Thyroid gland (tissue), 4 donors: ENCODE data around the gene PYGM.

Experiments
- POLR2A ChIP-seq, 2 donors: fragments of 450-650 bp; IDR thresholded peaks; one replicate each; pipeline ENCODE4 v1.6.1; 2017; ENCODE audit warnings: antibody characterized with exemption in 2 of 2, mild to moderate bottlenecking in 2 of 2, moderate library complexity in 1 of 2
- TF ChIP-seq, protein P1 (sequence below), 6 experiments: fragments of 200-600 bp in 3 of 6; fragments of 450-650 bp in 3 of 6; sonication (generic) in 3 of 6; IDR thresholded peaks; one replicate each; pipeline ENCODE4 v1.5.1; 2016 to 2019; ENCODE audit warnings: antibody characterized with exemption in 6 of 6, mild to moderate bottlenecking in 2 of 6, inconsistent platforms in 1 of 6, moderate library complexity in 1 of 6

DNA sequence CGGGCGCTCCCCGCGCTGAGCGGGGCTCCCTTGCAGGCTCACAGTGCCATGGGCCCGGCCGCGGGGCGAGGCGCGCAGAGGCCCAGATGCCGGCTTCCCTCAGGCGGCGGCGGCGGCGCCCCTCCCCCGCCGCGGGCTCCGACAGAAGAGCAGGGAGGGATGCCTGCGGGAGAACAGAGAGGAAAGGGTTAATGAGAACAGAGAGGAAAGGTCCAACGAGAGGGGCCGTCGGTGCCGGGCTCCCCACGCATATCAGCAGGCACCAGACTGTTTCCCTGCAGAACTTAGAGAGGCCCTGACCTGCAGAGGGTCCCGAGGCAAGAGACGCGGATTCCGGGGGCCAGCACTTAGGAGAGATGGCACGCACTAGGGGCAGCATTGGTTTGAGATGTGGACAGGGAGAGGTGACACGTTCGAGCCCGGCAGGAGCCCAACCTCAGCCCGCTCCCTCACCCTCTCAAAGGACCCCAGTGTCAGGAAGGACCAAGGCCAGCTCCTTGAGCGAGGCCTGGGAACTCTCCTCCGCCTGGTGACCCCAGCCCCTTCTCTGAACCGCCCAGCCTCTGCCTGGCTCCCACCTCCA, 45.9 kb downstream of the PYGM start:
- TF ChIP-seq, protein P1, sequence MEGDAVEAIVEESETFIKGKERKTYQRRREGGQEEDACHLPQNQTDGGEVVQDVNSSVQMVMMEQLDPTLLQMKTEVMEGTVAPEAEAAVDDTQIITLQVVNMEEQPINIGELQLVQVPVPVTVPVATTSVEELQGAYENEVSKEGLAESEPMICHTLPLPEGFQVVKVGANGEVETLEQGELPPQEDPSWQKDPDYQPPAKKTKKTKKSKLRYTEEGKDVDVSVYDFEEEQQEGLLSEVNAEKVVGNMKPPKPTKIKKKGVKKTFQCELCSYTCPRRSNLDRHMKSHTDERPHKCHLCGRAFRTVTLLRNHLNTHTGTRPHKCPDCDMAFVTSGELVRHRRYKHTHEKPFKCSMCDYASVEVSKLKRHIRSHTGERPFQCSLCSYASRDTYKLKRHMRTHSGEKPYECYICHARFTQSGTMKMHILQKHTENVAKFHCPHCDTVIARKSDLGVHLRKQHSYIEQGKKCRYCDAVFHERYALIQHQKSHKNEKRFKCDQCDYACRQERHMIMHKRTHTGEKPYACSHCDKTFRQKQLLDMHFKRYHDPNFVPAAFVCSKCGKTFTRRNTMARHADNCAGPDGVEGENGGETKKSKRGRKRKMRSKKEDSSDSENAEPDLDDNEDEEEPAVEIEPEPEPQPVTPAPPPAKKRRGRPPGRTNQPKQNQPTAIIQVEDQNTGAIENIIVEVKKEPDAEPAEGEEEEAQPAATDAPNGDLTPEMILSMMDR (IDR thresholded peaks at IDR 0.05): no peak
- no peak for TF ChIP-seq POLR2A (IDR thresholded peaks at IDR 0.05)
